Measurements from ENCODE around the gene CBS.
"Not testable (repeated sequence)": the region's sequence is repeated elsewhere in the genome, so short reads cannot be mapped to it uniquely, and the experiment has no call there.

- TF ChIP-seq ELF4 (CRISPR knock-in tag; IDR thresholded peaks at IDR 0.05; ENCODE audit: borderline replicate concordance); SNAPC2 (CRISPR knock-in tag; IDR thresholded peaks at IDR 0.05); MAFG (CRISPR knock-in tag; IDR thresholded peaks at IDR 0.05); ZBTB34 (CRISPR knock-in tag; IDR thresholded peaks at IDR 0.05); GTF2F1 (IDR thresholded peaks at IDR 0.05; ENCODE audit: low read length); ZFP36 (IDR thresholded peaks at IDR 0.05; ENCODE audit: borderline replicate concordance, low read depth, low read length, partially characterized antibody): not testable (repeated sequence)
Observed at GRCh38 chr21:43069682-43070081, 6.0 kb downstream of the CBS start.
